Sigmoid colon (tissue), 7 donors: Measurements from ENCODE around the gene NUDT6. TPM values are rescaled to one million over a fixed set of nuclear protein-coding genes. Genes with fewer than 3 reads are reported as not detected.

ENCODE experiments used
- DNase-seq: peaks from one replicate; pipeline ENCODE4 v3.0.0-alpha.2; 2019
- H3K27ac ChIP-seq, 4 donors: fragments of 200-600 bp; sonication (generic); one replicate each; pipeline ENCODE4 v1.5.1; 2016 to 2019; ENCODE audit warnings: mild to moderate bottlenecking in 1 of 4
- H3K27me3 ChIP-seq, 3 donors: fragments of 200-600 bp; sonication (generic); one replicate each; pipeline ENCODE4 v1.5.1; 2019; ENCODE audit warnings: mild to moderate bottlenecking in 1 of 3
- H3K36me3 ChIP-seq, 4 donors: fragments of 200-600 bp; sonication (generic); one replicate each; pipeline ENCODE4 v1.5.1; 2016 to 2019
- H3K4me1 ChIP-seq, 4 donors: fragments of 200-600 bp; sonication (generic); one replicate each; pipeline ENCODE4 v1.5.1; 2017 to 2019
- H3K4me3 ChIP-seq, 4 donors: fragments of 200-600 bp; sonication (generic); one replicate each; pipeline ENCODE4 v1.5.1; 2017 to 2019; ENCODE audit warnings: mild to moderate bottlenecking in 2 of 4, moderate library complexity in 1 of 4
- H3K9me3 ChIP-seq, 4 donors: fragments of 200-600 bp in 3 of 4; sonication (generic) in 3 of 4; one replicate each; pipeline versions ENCODE4 v1.5.1 to v1.6.1; 2013 to 2019
- CTCF ChIP-seq, 4 experiments: fragments of 450-650 bp in 3 of 4; fragments of 200-600 bp in 1 of 4; IDR thresholded peaks; one replicate each; pipeline ENCODE4 v1.5.1; 2016 to 2019; ENCODE audit warnings: antibody characterized with exemption in 4 of 4, mild to moderate bottlenecking in 3 of 4, moderate library complexity in 2 of 4
- EP300 ChIP-seq, 4 donors: sonication (generic); formaldehyde crosslinking; IDR thresholded peaks; one replicate each; pipeline ENCODE4 v1.6.1; 2017; ENCODE audit warnings: antibody characterized with exemption in 4 of 4
- POLR2A ChIP-seq, 2 donors: fragments of 450-650 bp; IDR thresholded peaks; one replicate each; pipeline ENCODE4 v1.6.1; 2016; ENCODE audit warnings: antibody characterized with exemption in 2 of 2, mild to moderate bottlenecking in 2 of 2, moderate library complexity in 2 of 2
- POLR2AphosphoS5 ChIP-seq, 4 donors: sonication (generic); formaldehyde crosslinking; IDR thresholded peaks; one replicate each; pipeline ENCODE4 v1.6.1; 2017; ENCODE audit warnings: antibody characterized with exemption in 4 of 4
- WGBS, 2 donors: extraction: QIAGEN DNeasy Blood & Tissue Kit; methylation state at CpG; one replicate each; pipeline ENCODE4 v1.1.7; 2013; 5-methylcytosine and 5-hydroxymethylcytosine counted together
- intact Hi-C: fragments of 100-400 bp; cut with DNase I; formaldehyde crosslinking; loops from one replicate; pipeline ENCODE4 v1.15.1; 2023
- polyA plus RNA-seq, 3 donors: library from polyadenylated mRNA; stranded (reverse); fragments of 200-250 nt; gene quantifications; one replicate each; pipeline ENCODE4 v1.2.3, GENCODE V29; 2013
- total RNA-seq, 4 donors: library from RNA; depleted of rRNA; stranded (reverse); fragments of >200 nt; gene quantifications; one replicate each; pipeline ENCODE4 v1.1.0, GENCODE V29; 2016
- donor health status: healthy with polysubstance abuse.
- donor health status: Bipolar disorder and iron deficiency.
- donor health status: healthy.

The NUDT6 gene
- total and polyA plus RNA-seq, 7 donors, result 5.0 to 10.4 (median 8.2) TPM

GRCh38 chr4:122890147-122890795 is 32.1 kb downstream of the NUDT6 start:
- Histone ChIP-seq H3K27me3 (no peaks in the 10 kb centered on the region), H3K36me3 (peaks cover 0 to 32% (median 0%) of the 10 kb centered on the region in 4 donors), H3K9me3 (no peaks in the 10 kb centered on the region), H3K4me3 (no peak overlapping the region), H3K4me1 (peaks cover 0 to 13% (median 6%) of the 10 kb centered on the region in 4 donors), H3K27ac (no peak overlapping the region)
- no peak for TF ChIP-seq POLR2A (IDR thresholded peaks at IDR 0.05)
- no peak for TF ChIP-seq EP300 (IDR thresholded peaks at IDR 0.05)
- no peak for TF ChIP-seq CTCF (IDR thresholded peaks at IDR 0.05)
- no peak for TF ChIP-seq POLR2AphosphoS5 (IDR thresholded peaks at IDR 0.05)
- 40 to 75% methylated on average over 2 of the region's 2 CpGs for WGBS, 2 donors
- no peak for DNase-seq
- intact Hi-C loops, result no loop called here

- 23 to 71% methylated on average over 1 of the region's 1 CpG for WGBS, 2 donors
- Histone ChIP-seq H3K36me3 (peaks cover 0 to 29% (median 0%) of the 10 kb centered on the region in 4 donors), H3K27me3 (no peaks in the 10 kb centered on the region), H3K9me3 (no peaks in the 10 kb centered on the region), H3K4me3 (no peak overlapping the region), H3K27ac (no peak overlapping the region), H3K4me1 (peaks cover 0 to 14% (median 6%) of the 10 kb centered on the region in 4 donors)
- TF ChIP-seq EP300 (IDR thresholded peaks at IDR 0.05) (no peak), POLR2AphosphoS5 (IDR thresholded peaks at IDR 0.05) (no peak), POLR2A (IDR thresholded peaks at IDR 0.05) (no peak), CTCF (IDR thresholded peaks at IDR 0.05) (no peak)
- no peak for DNase-seq
- intact Hi-C loops, result no loop called here
Measured at GRCh38 chr4:122889726-122890125, 32.7 kb downstream of the NUDT6 start.

- TF ChIP-seq POLR2AphosphoS5 (IDR thresholded peaks at IDR 0.05), result no peak
- no peak for TF ChIP-seq CTCF (IDR thresholded peaks at IDR 0.05)
- no peak for TF ChIP-seq POLR2A (IDR thresholded peaks at IDR 0.05)
- no peak for TF ChIP-seq EP300 (IDR thresholded peaks at IDR 0.05)
- intact Hi-C loops, result no loop called here
- Histone ChIP-seq H3K36me3 (peaks cover 0 to 11% (median 4%) of the 10 kb centered on the region in 4 donors), H3K9me3 (no peaks in the 10 kb centered on the region), H3K4me1 (peaks cover 0 to 9% (median 6%) of the 10 kb centered on the region in 4 donors), H3K4me3 (no peak overlapping the region), H3K27ac (peak overlapping the region in 1 of 4 donors; percentile 1), H3K27me3 (no peaks in the 10 kb centered on the region)
- WGBS, 2 donors, result 73 to 81% methylated on average over 1 of the region's 1 CpG
- DNase-seq, result no peak
Measured at GRCh38 chr4:122884499-122884898, 37.9 kb downstream of the NUDT6 start.

GRCh38 chr4:122882857-122883735 is 39.3 kb downstream of the NUDT6 start:
- Histone ChIP-seq H3K27me3 (no peaks in the 10 kb centered on the region), H3K9me3 (no peaks in the 10 kb centered on the region), H3K27ac (no peak overlapping the region), H3K4me3 (no peak overlapping the region), H3K36me3 (peaks cover 0 to 16% (median 4%) of the 10 kb centered on the region in 4 donors), H3K4me1 (peaks cover 0 to 7% (median 4%) of the 10 kb centered on the region in 4 donors)
- TF ChIP-seq POLR2A (IDR thresholded peaks at IDR 0.05) (no peak), EP300 (IDR thresholded peaks at IDR 0.05) (no peak), POLR2AphosphoS5 (IDR thresholded peaks at IDR 0.05) (no peak), CTCF (IDR thresholded peaks at IDR 0.05) (no peak)
- DNase-seq, result no peak
- 89 to 92% methylated on average over 5 of the region's 5 CpGs for WGBS, 2 donors
- intact Hi-C loops, result no loop called here
